ENCODE results near the gene C1orf198.

C1orf198 gene

GRCh38 chr1:230900984-230901383, 32.7 kb upstream of the C1orf198 start:
- Histone ChIP-seq H3K4me2 (ENCODE audit: low read length) (no peak overlapping the region), H3K27ac (ENCODE audit: low read depth, low read length) (no peak overlapping the region), H3K36me3 (ENCODE audit: control insufficient read depth, low read length) (peaks cover 6% of the 10 kb centered on the region), H3K9me3 (ENCODE audit: control insufficient read depth, insufficient read depth, low read length) (no peaks in the 10 kb centered on the region), H3K79me2 (ENCODE audit: control insufficient read depth, low read length) (no peaks in the 10 kb centered on the region), H3F3A (ENCODE audit: control insufficient read depth, insufficient read depth) (no peaks in the 10 kb centered on the region), H3K4me3 (ENCODE audit: low read length) (no peak overlapping the region), H3K4me1 (ENCODE audit: control insufficient read depth, low read length) (no peaks in the 10 kb centered on the region), H3K27me3 (ENCODE audit: control insufficient read depth, low read length) (no peaks in the 10 kb centered on the region), H3K9me2 (replicated peaks; ENCODE audit: control insufficient read depth, low read length) (no peaks in the 10 kb centered on the region), H4K20me1 (ENCODE audit: control insufficient read depth, insufficient read depth, low read depth, low read length) (no peaks in the 10 kb centered on the region)
- no peak for TF ChIP-seq CTCF (IDR thresholded peaks at IDR 0.05; ENCODE audit: low read depth, low read length, poor library complexity, severe bottlenecking)
- TF ChIP-seq EZH2phosphoT487 (IDR thresholded peaks at IDR 0.05; ENCODE audit: borderline replicate concordance, low read length), result no peak

- Histone ChIP-seq H3K36me3 (ENCODE audit: control insufficient read depth, low read length) (no peaks in the 10 kb centered on the region), H3K27ac (ENCODE audit: low read depth, low read length) (no peak overlapping the region), H3K4me2 (ENCODE audit: low read length) (no peak overlapping the region), H4K20me1 (ENCODE audit: control insufficient read depth, insufficient read depth, low read depth, low read length) (no peaks in the 10 kb centered on the region), H3K9me2 (replicated peaks; ENCODE audit: control insufficient read depth, low read length) (no peaks in the 10 kb centered on the region), H3K4me3 (ENCODE audit: low read length) (no peak overlapping the region), H3K9me3 (ENCODE audit: control insufficient read depth, insufficient read depth, low read length) (no peaks in the 10 kb centered on the region), H3F3A (ENCODE audit: control insufficient read depth, insufficient read depth) (no peaks in the 10 kb centered on the region), H3K79me2 (ENCODE audit: control insufficient read depth, low read length) (no peaks in the 10 kb centered on the region), H3K4me1 (ENCODE audit: control insufficient read depth, low read length) (no peaks in the 10 kb centered on the region), H3K27me3 (ENCODE audit: control insufficient read depth, low read length) (peaks cover 1% of the 10 kb centered on the region)
- TF ChIP-seq CTCF (IDR thresholded peaks at IDR 0.05; ENCODE audit: low read depth, low read length, poor library complexity, severe bottlenecking) (no peak), EZH2phosphoT487 (IDR thresholded peaks at IDR 0.05; ENCODE audit: borderline replicate concordance, low read length) (no peak)
These were observed 31.5 kb upstream of the C1orf198 start for GRCh38 chr1:230899841-230900251.

GRCh38 chr1:230898748-230899147, 30.4 kb upstream of the C1orf198 start:
- no peaks in the 10 kb centered on the region for H3K79me2 ChIP-seq (ENCODE audit: control insufficient read depth, low read length)
- no peak overlapping the region for H3K4me3 ChIP-seq (ENCODE audit: low read length)
- H3K9me3 ChIP-seq (ENCODE audit: control insufficient read depth, insufficient read depth, low read length), result no peaks in the 10 kb centered on the region
- no peaks in the 10 kb centered on the region for H3K9me2 ChIP-seq (replicated peaks; ENCODE audit: control insufficient read depth, low read length)
- no peaks in the 10 kb centered on the region for H3K36me3 ChIP-seq (ENCODE audit: control insufficient read depth, low read length)
- H3F3A ChIP-seq (ENCODE audit: control insufficient read depth, insufficient read depth), result no peaks in the 10 kb centered on the region
- H3K27me3 ChIP-seq (ENCODE audit: control insufficient read depth, low read length), result peaks cover 6% of the 10 kb centered on the region
- H3K27ac ChIP-seq (ENCODE audit: low read depth, low read length), result no peak overlapping the region
- H3K4me1 ChIP-seq (ENCODE audit: control insufficient read depth, low read length), result no peaks in the 10 kb centered on the region
- no peak overlapping the region for H3K4me2 ChIP-seq (ENCODE audit: low read length)
- TF ChIP-seq EZH2phosphoT487 (IDR thresholded peaks at IDR 0.05; ENCODE audit: borderline replicate concordance, low read length) (no peak), CTCF (IDR thresholded peaks at IDR 0.05; ENCODE audit: low read depth, low read length, poor library complexity, severe bottlenecking) (no peak)
- no peaks in the 10 kb centered on the region for H4K20me1 ChIP-seq (ENCODE audit: control insufficient read depth, insufficient read depth, low read depth, low read length)

- Histone ChIP-seq H3K9me2 (replicated peaks; ENCODE audit: control insufficient read depth, low read length) (no peaks in the 10 kb centered on the region), H3K27ac (ENCODE audit: low read depth, low read length) (no peak overlapping the region), H3K27me3 (ENCODE audit: control insufficient read depth, low read length) (peaks cover 9% of the 10 kb centered on the region), H3K4me3 (ENCODE audit: low read length) (no peak overlapping the region), H3K36me3 (ENCODE audit: control insufficient read depth, low read length) (no peaks in the 10 kb centered on the region), H3K4me1 (ENCODE audit: control insufficient read depth, low read length) (no peaks in the 10 kb centered on the region), H4K20me1 (ENCODE audit: control insufficient read depth, insufficient read depth, low read depth, low read length) (no peaks in the 10 kb centered on the region), H3K4me2 (ENCODE audit: low read length) (no peak overlapping the region), H3F3A (ENCODE audit: control insufficient read depth, insufficient read depth) (no peaks in the 10 kb centered on the region), H3K79me2 (ENCODE audit: control insufficient read depth, low read length) (no peaks in the 10 kb centered on the region), H3K9me3 (ENCODE audit: control insufficient read depth, insufficient read depth, low read length) (no peaks in the 10 kb centered on the region)
- TF ChIP-seq CTCF (IDR thresholded peaks at IDR 0.05; ENCODE audit: low read depth, low read length, poor library complexity, severe bottlenecking) (no peak), EZH2phosphoT487 (IDR thresholded peaks at IDR 0.05; ENCODE audit: borderline replicate concordance, low read length) (no peak)
These were observed 29.8 kb upstream of the C1orf198 start for GRCh38 chr1:230898144-230898543.
